Measurements from ENCODE around the gene MICAL2.

Gene MICAL2

DNA sequence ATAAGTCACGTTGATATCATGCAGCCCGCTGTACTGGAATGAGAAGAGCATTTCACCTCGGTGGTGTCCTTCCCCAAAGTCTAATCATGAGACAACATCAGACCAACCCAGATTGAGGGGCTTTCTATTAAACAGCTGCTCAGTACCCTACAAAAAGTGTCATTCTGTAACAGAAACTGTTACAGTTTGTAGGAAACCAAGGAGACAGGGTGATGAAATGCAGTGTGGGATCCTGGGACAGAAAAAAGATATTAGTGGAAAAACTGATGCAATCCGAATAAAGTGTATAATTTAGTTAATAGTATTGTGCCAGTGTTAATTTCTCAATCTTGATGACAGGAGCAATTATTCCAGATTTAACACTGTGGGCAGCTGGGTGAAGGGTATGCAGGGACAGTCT is 128.0 kb downstream of the MICAL2 start:
- no peak for DNase-seq

DNA sequence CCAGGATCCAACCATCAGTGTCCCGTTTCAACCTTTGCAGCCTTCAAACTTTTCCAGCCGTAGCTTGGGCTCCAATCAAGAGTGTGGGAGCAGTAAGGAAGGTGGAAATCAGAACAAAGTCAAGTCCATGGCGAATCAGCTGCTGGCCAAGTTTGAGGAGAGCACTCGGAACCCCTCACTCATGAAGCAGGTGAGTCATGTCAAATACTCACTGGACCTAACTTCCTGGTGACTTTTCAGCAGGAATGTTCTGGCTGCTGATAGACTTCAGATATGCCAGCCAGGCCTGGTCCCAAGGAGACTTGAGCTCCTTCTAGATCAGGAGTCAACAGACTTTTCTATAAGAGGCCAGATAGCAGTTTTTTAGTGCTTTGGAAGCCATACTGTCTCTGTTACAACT is 129.0 kb downstream of the MICAL2 start:
- DNase-seq, result no peak

DNA sequence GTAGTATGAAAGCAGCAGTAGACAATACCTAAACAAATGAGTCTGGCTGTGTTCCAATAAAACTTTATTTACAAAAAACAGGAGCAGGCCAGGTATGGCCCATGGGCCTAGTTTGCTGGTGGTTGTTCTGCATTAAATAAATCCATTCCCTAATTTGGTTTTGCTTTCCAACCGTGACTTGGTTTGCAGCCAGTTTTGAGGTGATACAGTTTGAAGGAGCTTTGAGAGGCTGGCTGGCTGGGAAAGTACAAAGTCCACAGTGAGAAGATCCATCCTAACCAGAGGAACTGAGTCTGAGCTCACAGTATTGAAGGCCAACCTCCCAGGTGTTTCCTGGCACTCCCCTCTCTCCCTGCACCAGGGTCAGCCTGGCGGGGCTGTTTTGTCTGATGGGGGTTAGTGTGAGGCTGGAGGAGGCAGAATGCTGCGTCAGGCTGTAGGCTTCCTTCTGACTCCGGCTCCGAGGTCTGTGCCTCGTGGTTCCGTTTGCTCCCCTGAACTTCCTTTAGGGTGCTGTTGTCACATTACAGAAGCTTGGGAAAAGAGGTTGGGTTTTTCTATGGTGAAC is 129.5 kb downstream of the MICAL2 start:
- DNase-seq, result no peak

DNA sequence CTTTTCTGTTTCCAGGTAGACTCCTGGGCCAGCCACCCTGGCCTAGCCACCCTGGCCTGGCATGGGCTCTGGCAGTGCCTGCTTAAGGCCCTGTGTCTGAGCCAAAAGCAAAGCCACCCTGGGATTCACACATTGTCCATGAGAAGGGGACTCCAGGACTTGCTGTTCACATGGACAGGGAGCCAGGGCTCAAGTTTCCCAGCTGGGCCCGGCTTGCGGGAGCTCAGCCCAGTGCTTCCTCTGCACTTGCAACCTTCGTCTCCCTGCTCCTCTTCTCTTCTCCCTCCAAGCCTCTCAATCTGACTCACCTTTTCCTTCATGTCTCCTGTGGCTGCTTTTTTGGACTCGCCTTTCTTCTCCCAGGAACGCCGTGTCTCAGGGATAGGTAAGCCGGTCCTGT is 130.3 kb downstream of the MICAL2 start:
- no peak for DNase-seq

DNA sequence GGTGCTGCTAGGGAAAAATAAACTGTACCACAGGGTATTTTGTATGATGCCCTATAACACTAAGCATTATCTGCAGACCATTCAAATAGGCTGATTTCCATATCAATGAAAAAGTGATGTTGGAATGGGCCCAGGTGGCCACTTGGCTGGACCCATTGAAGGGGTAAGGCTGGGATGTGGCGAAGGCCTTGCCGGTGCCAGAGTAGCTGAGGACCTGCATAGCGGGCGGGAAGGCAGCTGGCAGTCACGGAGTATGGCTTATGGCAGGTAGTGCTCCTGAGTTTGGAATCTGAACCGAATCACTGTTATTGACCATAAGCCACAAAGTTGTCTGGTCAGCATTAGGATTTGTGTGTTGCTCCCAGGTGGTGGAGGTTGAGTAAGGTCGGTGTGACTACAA is 131.0 kb downstream of the MICAL2 start:
- no peak for DNase-seq

DNA sequence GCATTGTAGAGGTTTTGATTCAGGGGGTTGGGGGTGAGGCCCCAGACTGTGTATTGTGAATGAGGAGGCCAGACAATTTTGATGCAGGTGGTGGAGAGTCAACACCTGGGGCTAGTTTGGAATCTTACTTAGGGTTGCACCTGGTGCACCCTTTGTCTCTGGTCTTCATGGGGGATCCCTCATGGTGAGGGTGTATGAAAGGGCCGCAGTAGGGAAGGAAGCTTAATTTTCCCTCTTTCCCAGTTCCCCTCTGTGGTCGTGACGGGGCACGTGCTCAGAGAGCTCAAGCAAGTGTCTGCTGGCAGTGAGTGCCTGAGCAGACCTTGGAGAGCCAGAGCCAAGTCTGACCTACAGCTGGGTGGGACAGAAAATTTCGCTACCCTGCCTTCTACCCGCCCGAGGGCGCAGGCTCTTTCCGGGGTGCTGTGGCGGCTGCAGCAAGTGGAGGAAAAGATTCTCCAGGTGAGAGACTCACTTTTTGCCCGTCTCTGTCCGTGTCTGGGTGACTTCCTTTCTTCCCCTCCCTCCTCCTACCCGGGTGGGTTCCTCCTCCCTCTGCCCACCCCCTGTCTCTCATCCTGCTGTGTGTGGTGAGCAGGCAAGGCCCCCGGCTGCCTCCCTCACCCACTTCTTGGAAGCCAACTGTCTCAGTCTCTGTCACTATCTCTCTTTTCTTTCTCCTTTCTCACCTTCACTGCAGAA is 131.7 kb downstream of the MICAL2 start:
- DNase-seq, result peak; percentile 57

DNA sequence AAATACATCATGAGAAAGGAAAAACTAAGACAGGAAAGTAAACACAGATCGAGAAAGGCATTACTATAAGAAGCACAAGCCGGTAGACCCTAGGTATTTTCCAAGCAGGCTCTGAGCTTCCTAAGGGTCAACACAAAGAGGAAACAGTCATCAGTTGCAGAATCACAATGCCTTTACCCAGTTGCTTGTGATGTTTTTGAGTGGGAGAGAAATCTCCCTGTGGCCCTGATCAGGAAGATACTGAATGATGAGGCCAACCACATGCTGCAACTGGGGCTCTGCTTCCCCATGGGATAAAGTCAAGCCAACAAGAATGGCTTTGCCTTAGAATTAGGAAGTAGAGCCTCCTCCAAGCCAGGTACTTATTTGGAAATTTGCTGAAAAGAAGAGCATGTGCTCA is 132.6 kb downstream of the MICAL2 start:
- DNase-seq, result no peak

DNA sequence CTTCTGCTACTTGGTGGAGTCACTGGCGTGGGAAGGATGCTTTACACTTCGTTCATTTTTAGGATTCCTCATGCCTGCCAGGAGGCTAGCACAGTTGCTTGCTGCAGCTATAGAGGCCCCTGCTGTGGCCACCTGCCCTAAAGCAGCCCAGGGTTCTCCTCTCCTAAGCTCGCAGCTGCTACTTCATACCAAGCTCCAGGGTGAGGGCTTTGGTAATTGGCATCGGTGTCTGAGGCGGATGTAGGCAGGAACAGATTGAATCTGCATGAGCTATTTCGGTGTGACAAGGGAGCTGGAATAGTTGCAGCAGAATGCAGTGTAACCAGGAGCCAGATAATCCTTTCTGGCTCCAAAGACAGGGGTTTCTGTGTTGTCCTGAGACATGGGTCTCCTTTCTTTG is 133.1 kb downstream of the MICAL2 start:
- peak; percentile 72 for DNase-seq

DNA sequence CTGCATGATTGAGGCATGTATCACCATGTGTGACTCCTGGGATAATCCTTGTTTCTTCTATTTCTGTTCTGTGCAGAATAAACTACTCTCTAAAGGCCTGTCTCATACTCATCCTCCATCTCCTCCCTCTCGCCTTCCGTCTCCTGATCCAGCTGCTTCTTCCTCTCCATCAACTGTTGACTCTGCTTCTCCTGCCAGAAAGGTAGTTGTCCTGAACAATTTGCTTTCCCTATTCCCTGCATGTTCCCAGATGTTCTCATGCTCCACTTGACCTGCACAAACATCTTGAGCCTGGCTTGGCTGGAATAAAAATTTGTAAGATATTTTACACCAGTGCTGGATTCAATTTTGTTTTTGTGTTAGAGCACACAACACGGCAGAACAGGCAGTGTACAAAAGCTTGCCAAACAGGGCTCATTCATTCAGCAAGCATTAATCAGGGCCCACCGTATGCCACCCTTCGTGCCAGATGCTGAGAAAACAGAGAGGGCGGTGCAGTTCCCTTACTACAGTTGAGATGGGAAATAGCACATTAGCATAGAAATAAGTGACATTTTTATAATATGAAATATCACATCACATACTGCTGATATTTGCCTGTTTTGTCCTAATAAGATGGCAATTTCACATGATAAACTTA is 133.6 kb downstream of the MICAL2 start:
- no peak for DNase-seq

DNA sequence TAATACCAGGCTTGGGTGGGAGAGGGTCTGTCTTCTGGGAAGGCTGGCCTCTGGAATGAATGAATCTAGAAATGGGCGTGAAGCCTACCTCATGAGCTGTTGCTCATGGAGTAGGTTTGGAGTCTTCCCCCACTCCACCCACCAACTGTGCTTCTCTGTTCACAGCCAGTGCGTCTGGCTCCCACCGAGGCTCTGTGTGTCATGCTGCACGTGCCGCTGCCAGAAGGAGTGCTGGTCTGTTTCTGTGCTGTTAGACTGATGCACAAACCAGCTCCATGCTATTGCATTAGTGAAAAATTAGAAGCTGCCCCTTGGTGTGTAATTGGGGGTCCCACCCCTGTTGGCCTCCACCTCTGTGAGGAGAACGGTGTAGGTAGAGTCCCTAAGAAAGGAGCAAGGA is 134.7 kb downstream of the MICAL2 start:
- DNase-seq, result no peak

DNA sequence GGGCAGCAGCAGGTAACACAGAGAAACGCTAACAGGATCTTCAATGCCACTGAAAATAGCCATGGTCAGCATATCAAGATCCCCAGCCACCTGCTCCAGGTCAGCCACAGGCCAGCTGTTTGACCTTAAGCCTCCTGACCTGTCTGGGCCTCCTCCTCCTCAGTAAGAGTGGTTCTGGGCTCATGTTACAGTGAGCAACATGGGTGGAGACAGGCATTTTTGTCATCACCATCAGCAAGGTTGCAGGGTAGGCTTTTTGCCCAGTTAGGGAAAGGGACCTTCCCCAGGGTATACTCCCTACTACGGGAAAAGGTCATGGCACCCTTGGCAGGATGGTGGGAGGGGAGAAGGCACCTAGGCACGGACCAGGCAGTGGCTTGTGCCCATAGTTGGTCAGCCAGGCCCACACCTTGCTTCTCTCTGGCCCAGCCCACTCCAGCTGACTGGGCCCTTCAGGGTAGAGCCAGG is 135.2 kb downstream of the MICAL2 start:
- DNase-seq, result no peak

DNA sequence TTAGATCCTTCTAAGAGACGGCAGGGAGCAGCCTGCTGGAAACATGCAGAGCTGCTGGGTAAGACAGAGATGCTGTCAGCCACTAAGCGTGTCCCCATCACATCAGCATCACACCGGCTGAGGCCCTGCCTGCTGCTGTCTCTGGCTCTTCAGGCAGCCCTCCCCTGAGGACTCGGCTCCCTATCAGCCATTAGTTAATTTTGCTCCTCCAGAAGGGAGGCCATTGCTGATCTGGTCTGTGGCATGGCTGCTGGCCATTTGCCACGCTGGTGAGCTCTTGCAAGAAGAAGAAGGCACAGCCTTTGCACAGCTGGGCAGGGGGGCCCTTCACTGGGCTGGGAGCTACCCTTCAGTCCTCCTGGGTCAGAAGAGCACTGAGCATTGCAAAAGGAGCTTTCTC is 135.8 kb downstream of the MICAL2 start:
- DNase-seq, result no peak

DNA sequence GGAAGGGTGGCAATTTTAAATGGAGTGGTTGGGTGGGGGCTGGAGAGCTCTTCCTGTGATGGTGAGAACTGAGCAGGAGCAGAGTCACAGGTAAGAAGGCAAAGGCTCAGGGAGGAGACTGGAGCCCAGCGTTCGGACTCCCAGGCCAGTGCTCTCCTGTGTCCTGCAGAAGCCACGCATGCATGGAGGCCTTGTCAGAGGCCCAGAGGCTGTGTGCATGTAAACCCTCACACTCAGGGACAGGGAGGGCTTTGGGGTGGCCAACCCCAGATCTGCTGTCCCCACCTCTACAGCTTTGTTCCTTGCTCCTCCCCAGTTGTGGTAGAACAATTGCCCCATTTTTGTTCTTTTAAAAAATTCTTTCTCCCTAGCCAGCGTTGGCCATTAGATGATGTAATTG is 136.6 kb downstream of the MICAL2 start:
- no peak for DNase-seq

DNA sequence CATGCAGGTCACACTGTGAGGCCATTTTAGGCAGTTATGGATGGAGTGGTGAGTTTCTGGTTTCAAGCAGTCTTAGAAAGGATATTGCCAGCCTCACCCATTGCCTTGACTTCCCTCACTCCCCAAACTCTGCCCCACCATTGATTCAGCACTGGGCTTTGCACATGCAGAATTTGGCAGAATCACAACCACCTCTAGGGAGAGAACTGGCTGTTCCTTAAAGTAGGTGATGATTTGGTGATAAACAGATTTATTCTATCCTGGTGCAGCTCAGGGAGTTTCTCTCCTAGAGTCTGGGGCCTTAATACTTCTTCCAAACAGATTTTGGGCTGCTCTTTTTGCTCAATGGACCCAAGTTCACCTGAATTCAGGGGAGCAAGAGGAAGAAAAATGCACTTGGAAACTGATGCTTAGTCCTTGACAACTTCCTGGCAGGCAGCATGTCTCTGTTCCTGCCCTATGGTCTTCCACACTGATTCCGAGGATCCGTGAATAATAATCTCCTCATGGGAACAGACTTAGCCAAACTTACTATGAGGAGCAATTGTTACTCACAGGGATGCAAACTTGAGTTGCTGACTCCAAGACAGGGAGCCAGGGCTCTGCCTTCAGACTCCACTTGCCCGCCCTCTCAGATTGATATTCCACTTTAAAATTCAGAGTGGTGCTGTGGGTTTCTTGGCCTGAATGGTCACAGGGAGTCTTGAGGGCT is 137.3 kb downstream of the MICAL2 start:
- no peak for DNase-seq

DNA sequence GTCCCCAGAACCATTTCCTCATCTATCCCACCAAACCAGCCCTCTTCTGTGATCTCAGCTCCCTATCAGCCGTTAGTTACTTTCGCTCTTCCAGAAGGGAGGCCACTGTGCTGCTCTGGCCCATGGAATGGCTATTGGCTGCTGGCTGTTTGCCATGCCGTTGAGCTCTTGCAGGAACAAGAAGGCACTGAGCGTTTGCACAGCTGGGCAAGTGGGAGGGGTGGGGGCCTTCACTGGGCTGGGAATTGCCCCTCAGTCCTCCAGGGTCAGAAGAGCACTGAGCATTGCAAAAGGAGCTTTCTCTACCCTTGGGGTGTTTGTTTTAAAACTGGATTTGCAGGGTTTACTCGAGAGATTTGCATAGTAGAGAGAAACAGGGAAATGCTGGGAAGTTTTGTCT is 137.9 kb downstream of the MICAL2 start:
- no peak for DNase-seq

DNA sequence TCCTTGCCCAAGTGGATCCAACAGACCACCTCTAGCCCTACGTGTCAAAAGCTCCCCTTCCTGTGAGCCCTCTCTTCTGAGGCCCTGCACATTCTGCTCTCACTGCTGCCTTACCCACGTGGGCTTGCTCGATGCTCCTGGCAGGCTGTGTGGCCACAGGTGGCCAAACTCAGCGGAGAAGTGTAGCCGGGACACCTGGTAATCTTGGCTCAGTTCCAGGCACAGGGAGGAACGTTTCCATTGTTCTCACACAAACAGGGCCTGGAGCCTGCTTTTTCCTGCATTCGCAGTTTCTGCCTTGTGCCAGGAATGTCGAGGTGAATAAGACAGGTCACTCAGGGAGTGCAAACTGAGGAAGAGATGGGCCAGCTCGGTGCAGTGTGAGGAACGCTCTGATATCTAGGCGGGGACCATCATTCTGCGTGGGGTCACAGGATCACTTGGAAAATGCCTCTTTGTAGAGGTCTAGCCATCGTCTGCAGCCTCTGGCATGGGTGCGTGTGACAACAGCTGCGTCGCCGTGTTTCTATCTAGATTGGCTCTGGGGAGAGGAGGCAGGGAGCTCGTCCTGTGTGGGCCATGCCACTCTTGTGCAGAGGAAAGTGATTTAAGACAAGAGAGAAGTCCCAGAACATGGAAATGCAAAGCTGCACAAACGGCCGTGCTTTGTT is 139.3 kb downstream of the MICAL2 start:
- DNase-seq, result peak; percentile 89

DNA sequence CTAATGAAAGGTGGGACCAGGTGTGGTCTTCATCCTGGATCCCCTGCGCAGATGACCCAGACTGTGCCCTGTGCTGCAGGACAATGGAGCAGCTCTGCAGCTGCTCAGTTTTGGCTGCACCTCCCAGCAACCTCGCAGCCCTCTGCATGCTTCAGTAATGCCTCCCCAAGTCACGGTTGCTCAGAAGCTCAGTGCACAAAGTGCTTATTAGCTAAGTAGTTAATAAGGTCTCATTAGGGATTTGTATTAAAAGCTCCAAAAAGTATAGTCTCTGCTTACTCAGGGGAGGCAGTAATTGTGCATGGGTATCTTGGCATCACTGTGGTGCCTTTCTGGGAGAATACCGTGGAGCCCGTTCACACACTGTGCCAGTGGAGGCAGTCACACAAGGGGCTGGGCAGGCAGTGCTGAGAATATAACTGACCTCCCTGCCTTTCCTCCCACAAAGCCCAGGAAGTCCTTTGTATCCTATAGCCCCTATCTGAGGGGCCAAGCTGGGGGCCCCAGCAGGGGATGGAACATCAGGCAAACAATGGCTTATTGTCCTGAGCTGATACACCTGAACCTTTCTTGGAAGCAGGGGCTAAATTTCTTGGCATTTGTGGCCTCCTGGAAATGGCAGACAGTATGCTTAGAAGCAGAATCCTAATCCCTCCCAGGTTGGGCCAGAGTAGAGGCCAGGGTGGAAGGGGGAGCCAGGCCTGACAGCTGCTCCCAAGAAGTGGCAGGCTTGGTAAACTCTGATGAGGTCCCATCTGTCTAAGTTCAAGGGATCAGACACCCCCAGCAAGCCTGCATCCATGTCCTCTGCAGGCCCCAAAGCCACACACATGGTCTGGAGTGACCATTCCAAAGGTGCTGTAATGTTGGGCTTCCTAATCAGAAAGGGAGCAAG is 141.5 kb downstream of the MICAL2 start:
- DNase-seq, result no peak

DNA sequence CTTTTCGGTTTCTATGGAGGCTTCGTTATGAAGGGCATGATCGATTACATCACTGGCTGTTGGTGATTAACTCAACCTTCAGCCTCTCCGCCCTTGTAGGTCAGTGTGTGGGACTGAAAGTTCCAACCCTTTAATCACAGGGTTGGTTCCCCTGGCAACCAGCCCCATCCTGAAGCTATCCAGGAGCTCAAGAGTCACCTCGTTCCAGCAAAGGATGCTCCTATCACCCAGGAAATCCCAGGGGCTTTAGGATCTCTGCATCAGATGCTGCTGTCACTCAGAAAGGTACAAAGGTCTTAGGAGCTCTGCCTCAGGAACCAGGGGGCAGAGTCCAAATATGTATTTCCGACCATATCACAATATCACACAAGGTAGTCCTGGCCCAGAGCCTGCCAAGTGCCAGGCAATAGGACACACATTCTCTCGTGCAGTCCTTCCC is 143.5 kb downstream of the MICAL2 start:
- no peak for DNase-seq

DNA sequence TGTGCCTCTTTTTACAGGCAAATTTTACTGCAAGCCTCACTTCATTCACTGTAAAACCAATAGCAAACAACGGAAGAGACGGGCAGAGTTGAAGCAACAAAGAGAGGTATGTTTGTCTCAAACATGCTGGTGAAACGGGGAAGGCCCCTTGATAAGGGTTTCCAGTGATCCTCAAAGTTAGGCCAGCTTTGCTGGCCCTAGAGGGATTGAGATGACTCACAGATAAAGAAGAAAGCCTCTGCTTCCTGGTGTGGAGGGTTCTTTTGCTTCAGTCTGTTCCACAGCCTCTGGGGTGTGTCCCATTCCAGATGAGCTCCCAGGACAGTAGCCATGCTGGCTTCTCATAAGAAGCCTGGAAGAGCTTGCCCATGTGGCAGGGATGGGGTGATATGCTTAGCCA is 148.1 kb downstream of the MICAL2 start:
- no peak for DNase-seq

DNA sequence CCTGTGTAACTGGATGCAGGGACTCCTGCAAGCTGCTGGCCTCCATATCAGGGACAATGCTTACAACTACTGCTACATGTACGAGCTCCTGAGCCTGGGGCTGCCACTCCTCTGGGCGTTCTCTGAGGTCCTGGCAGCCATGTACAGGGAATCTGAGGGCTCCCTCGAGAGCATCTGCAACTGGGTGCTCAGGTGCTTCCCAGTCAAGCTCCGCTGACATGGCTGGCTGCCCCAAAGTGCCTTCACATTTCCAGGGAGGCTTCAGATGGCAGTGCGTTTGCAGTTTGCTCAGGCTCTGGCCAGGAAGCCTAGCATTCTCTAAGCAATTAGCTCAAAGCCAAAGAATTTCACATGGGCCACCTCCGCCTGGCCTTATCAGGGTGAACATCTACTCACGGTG is 149.6 kb downstream of the MICAL2 start:
- DNase-seq, result no peak

DNA sequence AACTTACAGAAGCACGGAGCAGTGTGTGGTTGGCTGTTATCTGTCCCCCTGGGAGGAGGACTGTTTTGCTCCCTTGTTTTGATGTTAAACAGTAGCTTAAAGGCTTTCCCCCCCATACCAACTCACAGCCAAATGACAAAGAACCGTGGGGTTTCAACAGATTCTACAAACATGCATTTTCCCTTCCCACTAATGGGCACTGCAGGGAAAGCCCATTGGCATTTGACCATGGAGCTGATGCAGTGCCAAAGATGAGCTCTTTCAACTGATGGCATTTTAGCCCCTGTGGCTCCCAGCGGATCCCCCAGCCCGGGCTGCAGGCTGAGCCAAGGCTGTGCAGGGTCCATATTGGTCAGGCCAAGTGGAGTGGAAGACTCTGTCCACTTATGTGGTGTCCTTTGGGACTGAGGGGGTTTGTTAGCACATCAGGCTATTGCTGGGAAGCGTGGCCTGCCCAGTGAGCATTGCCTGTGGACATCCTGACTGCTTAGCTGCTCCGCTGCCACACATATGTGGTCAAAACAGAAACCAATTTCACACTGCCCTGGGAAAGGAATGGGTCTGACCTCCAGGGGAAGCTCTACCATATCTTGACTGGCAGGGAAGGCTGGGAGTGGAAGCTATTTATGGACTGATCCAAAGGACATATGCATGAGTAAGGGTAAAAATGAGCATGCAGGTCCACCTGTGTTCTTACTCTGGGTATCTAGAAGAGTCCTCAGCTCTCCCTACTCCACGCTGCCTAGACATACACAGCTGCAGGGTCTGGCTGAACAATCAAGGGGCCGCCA is 150.5 kb downstream of the MICAL2 start:
- DNase-seq, result no peak

Measured in NCI-H2107 (cell line).